GM19467 (cell line): ENCODE data around the gene HAUS3.
A peak's percentile ranks its signal among the peaks of the same experiment; 100 is the strongest.

Source experiments
- ATAC-seq: cut with Tn5 transposase; IDR thresholded peaks from one replicate; pipeline ENCODE4 v1.9.1; 2021; ENCODE audit warnings: mild to moderate bottlenecking, moderate library complexity; ENCODE audit not compliant: unreplicated experiment

Gene HAUS3

GRCh38 chr4:2265113-2266110 is 23.5 kb upstream of the HAUS3 start:
- ATAC-seq = no peak

- no peak for ATAC-seq
These were observed 22.6 kb upstream of the HAUS3 start for GRCh38 chr4:2264481-2265041.

- no peak for ATAC-seq
These were observed 22.0 kb upstream of the HAUS3 start for GRCh38 chr4:2263926-2264321.

- ATAC-seq = no peak
These were observed 21.0 kb upstream of the HAUS3 start for GRCh38 chr4:2262944-2263250.

GRCh38 chr4:2262145-2262943 is 20.4 kb upstream of the HAUS3 start:
- peak; percentile 86 for ATAC-seq

- peak; percentile 0 for ATAC-seq
These were observed 19.9 kb upstream of the HAUS3 start, which contains the start of gene MXD4 for GRCh38 chr4:2261853-2262144. MXD4 (minus strand) TSS chr4:2262109; CDS start chr4:2261980, 129 bp downstream.

GRCh38 chr4:2261110-2261852 is 19.4 kb upstream of the HAUS3 start:
- ATAC-seq = no peak

GRCh38 chr4:2260344-2261109 is 18.6 kb upstream of the HAUS3 start:
- ATAC-seq = no peak

GRCh38 chr4:2259541-2260343 is 17.8 kb upstream of the HAUS3 start:
- ATAC-seq = no peak

GRCh38 chr4:2259036-2259540 is 17.2 kb upstream of the HAUS3 start:
- ATAC-seq = no peak

GRCh38 chr4:2258091-2259035 is 16.4 kb upstream of the HAUS3 start:
- no peak for ATAC-seq

- ATAC-seq = no peak
These were observed 15.6 kb upstream of the HAUS3 start for GRCh38 chr4:2257361-2258081.

- no peak for ATAC-seq
These were observed 14.9 kb upstream of the HAUS3 start for GRCh38 chr4:2256781-2257191.

- no peak for ATAC-seq
These were observed 14.3 kb upstream of the HAUS3 start for GRCh38 chr4:2256156-2256731.

- no peak for ATAC-seq
These were observed 13.7 kb upstream of the HAUS3 start for GRCh38 chr4:2255501-2256155.

- ATAC-seq = no peak
These were observed 13.0 kb upstream of the HAUS3 start for GRCh38 chr4:2254665-2255500.
